ENCODE data around the gene SLCO3A1.

Gene SLCO3A1

GRCh38 chr15:92155934-92156333, 302.4 kb downstream of the SLCO3A1 start:
- DNase-seq: no peak
- Histone ChIP-seq H3K4me1 (peaks cover 4% of the 10 kb centered on the region), H3K9me3 (no peaks in the 10 kb centered on the region), H3K36me3 (no peaks in the 10 kb centered on the region), H3K27me3 (no peaks in the 10 kb centered on the region), H3K4me3 (ENCODE audit: low read depth, low read length) (no peak overlapping the region)
- no peak for TF ChIP-seq CTCF (IDR thresholded peaks at IDR 0.05; ENCODE audit: low read depth, low read length)

GRCh38 chr15:92157666-92158298, 304.3 kb downstream of the SLCO3A1 start:
- Histone ChIP-seq H3K4me1 (peaks cover 4% of the 10 kb centered on the region; the same call in 1 of the 2 replicates), H3K9me3 (no peaks in the 10 kb centered on the region), H3K36me3 (no peaks in the 10 kb centered on the region), H3K4me3 (ENCODE audit: low read depth, low read length) (no peak overlapping the region), H3K27me3 (no peaks in the 10 kb centered on the region)
- no peak for TF ChIP-seq CTCF (IDR thresholded peaks at IDR 0.05; ENCODE audit: low read depth, low read length)
- DNase-seq: no peak

- no peaks in the 10 kb centered on the region for H3K36me3 ChIP-seq
- no peaks in the 10 kb centered on the region for H3K9me3 ChIP-seq
- DNase-seq: no peak
- peaks cover 4% of the 10 kb centered on the region; the same call in 1 of the 2 replicates for H3K4me1 ChIP-seq
- no peaks in the 10 kb centered on the region for H3K27me3 ChIP-seq
- no peak for TF ChIP-seq CTCF (IDR thresholded peaks at IDR 0.05; ENCODE audit: low read depth, low read length)
- no peak overlapping the region for H3K4me3 ChIP-seq (ENCODE audit: low read depth, low read length)
These were observed 304.9 kb downstream of the SLCO3A1 start for GRCh38 chr15:92158426-92158825.

- H3K4me1 ChIP-seq: peaks cover 4% of the 10 kb centered on the region; the same call in 1 of the 2 replicates
- no peak for DNase-seq
- no peak for TF ChIP-seq CTCF (IDR thresholded peaks at IDR 0.05; ENCODE audit: low read depth, low read length)
These were observed 306.0 kb downstream of the SLCO3A1 start for GRCh38 chr15:92159481-92159880.

GRCh38 chr15:92159906-92160841, 306.7 kb downstream of the SLCO3A1 start:
- peaks cover 4% of the 10 kb centered on the region; the same call in 1 of the 2 replicates for H3K4me1 ChIP-seq
- H3K36me3 ChIP-seq: no peaks in the 10 kb centered on the region
- no peak for DNase-seq
- TF ChIP-seq CTCF (IDR thresholded peaks at IDR 0.05; ENCODE audit: low read depth, low read length): no peak
- no peak overlapping the region for H3K4me3 ChIP-seq (ENCODE audit: low read depth, low read length)
- no peaks in the 10 kb centered on the region for H3K27me3 ChIP-seq
- no peaks in the 10 kb centered on the region for H3K9me3 ChIP-seq

More at GRCh38 chr15:92159481-92159880, 306.0 kb downstream of the SLCO3A1 start:
- H3K36me3 ChIP-seq: no peaks in the 10 kb centered on the region
- no peaks in the 10 kb centered on the region for H3K9me3 ChIP-seq
- H3K27me3 ChIP-seq: no peaks in the 10 kb centered on the region
- no peak overlapping the region for H3K4me3 ChIP-seq (ENCODE audit: low read depth, low read length)
